HG03342 (cell line): ENCODE data around the gene LCE5A.
"Not testable (repeated sequence)": the region's sequence is repeated elsewhere in the genome, so short reads cannot be mapped to it uniquely, and the experiment has no call there.

ENCODE experiments used
- ATAC-seq: cut with Tn5 transposase; IDR thresholded peaks from one replicate; pipeline ENCODE4 v1.9.1; 2021; ENCODE audit warnings: mild to moderate bottlenecking, moderate library complexity; ENCODE audit not compliant: unreplicated experiment

LCE5A gene

GRCh38 chr1:152515434-152515783 is 4.8 kb downstream of the LCE5A start:
- ATAC-seq: no peak

- no peak for ATAC-seq
Measured at GRCh38 chr1:152516082-152516481, 5.5 kb downstream of the LCE5A start.

- no peak for ATAC-seq
Measured at GRCh38 chr1:152517237-152517811, 6.7 kb downstream of the LCE5A start.

GRCh38 chr1:152519851-152520250 is 9.2 kb downstream of the LCE5A start:
- ATAC-seq: no peak

GRCh38 chr1:152520561-152521090 is 10.0 kb downstream of the LCE5A start:
- no peak for ATAC-seq

GRCh38 chr1:152525080-152525641 is 14.6 kb downstream of the LCE5A start:
- ATAC-seq: no peak

GRCh38 chr1:152533327-152533938 is 22.8 kb downstream of the LCE5A start:
- ATAC-seq: no peak

- no peak for ATAC-seq
Measured at GRCh38 chr1:152535774-152536173, 25.2 kb downstream of the LCE5A start.

GRCh38 chr1:152537496-152537895 is 26.9 kb downstream of the LCE5A start:
- no peak for ATAC-seq

- ATAC-seq: no peak
Measured at GRCh38 chr1:152539901-152540300, 29.3 kb downstream of the LCE5A start.

- no peak for ATAC-seq
Measured at GRCh38 chr1:152543820-152544219, 33.2 kb downstream of the LCE5A start.

- ATAC-seq: no peak
Measured at GRCh38 chr1:152546704-152547103, 36.1 kb downstream of the LCE5A start.

- not testable (repeated sequence) for ATAC-seq
Measured at GRCh38 chr1:152548358-152548757, 37.8 kb downstream of the LCE5A start.
